GM12865 (cell line): ENCODE data around the gene SCYL2.
"Not testable (repeated sequence)": the region's sequence is repeated elsewhere in the genome, so short reads cannot be mapped to it uniquely, and the experiment has no call there.

ENCODE experiments used
- DNase-seq: peaks from one replicate; pipeline ENCODE4 v3.0.0; 2010; ENCODE audit warnings: low read depth
- H3K4me3 ChIP-seq: 2 replicates; pipeline ENCODE4 v1.5.1; 2011; ENCODE audit warnings: mild to moderate bottlenecking, low read depth, low read length, control low read depth
- TF ChIP-seq, protein P1 (sequence below): IDR thresholded peaks from 2 replicates; pipeline ENCODE4 v1.5.1; 2011; ENCODE audit warnings: low read length, control low read depth, low read depth, inconsistent platforms; ENCODE audit not compliant: insufficient read depth; ENCODE audit errors: missing control alignments

SCYL2 gene

DNA sequence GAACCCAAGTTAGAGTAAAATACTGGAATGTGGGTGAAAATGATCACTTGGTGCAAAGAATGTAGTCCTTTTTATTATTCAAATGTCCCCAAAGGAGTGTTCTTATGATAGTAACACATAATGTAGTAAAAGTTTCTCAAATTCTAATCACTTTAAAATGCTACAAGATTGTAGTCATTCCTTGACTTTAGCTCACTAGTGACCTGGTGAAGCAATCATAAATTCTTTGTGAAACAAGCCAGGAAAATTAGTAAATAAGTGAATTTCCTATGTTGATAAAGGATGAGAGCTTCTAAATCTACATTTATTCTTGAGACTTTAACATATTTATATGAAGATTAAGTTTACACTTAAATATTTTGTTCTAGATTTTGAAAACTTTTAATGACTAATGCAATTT is 59.2 kb downstream of the SCYL2 start:
- DNase-seq, result no peak
- TF ChIP-seq, protein P1, sequence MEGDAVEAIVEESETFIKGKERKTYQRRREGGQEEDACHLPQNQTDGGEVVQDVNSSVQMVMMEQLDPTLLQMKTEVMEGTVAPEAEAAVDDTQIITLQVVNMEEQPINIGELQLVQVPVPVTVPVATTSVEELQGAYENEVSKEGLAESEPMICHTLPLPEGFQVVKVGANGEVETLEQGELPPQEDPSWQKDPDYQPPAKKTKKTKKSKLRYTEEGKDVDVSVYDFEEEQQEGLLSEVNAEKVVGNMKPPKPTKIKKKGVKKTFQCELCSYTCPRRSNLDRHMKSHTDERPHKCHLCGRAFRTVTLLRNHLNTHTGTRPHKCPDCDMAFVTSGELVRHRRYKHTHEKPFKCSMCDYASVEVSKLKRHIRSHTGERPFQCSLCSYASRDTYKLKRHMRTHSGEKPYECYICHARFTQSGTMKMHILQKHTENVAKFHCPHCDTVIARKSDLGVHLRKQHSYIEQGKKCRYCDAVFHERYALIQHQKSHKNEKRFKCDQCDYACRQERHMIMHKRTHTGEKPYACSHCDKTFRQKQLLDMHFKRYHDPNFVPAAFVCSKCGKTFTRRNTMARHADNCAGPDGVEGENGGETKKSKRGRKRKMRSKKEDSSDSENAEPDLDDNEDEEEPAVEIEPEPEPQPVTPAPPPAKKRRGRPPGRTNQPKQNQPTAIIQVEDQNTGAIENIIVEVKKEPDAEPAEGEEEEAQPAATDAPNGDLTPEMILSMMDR, result no peak
- H3K4me3 ChIP-seq, result no peak overlapping the region

DNA sequence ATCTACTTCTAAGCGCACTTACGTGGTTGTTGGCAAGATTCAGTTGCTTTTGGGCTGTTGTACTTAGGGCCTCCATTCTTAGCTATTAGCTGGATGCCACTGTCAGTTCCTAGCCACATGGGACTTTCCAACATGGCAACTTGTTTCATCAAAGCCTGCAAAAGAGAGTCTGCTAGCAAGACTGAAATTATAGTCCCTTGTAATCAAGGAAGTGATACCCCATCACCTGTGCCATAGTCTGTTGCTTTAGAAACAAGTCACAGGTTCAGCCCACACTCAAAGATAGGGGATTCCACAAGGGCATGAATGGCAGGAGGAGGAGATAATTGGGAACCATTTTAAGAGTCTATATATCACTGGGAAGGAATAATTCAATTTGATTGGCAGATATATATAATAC is 62.8 kb downstream of the SCYL2 start:
- peak; percentile 82 for DNase-seq
- no peak overlapping the region for H3K4me3 ChIP-seq
- TF ChIP-seq, protein P1, result no peak

DNA sequence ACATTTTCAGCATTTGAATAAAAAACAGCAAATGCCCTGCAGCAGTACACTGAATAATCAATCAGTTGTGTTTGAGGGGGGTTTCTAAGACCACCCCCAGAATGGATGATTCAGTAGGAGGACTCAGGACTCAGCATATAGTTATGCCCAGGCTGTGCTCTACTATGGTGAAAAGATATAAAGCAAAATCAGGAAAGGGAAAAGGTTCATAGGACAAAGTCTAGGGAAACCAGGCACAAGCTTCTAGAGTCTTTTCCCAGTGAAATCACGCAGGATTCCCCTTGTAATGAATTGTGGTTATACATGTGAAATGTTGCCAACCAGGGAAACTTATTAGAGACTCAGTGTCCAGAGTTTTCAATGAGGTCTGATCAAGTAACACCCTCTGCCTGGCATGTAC is 64.9 kb downstream of the SCYL2 start:
- TF ChIP-seq, protein P1, result no peak
- no peak overlapping the region for H3K4me3 ChIP-seq
- no peak for DNase-seq

DNA sequence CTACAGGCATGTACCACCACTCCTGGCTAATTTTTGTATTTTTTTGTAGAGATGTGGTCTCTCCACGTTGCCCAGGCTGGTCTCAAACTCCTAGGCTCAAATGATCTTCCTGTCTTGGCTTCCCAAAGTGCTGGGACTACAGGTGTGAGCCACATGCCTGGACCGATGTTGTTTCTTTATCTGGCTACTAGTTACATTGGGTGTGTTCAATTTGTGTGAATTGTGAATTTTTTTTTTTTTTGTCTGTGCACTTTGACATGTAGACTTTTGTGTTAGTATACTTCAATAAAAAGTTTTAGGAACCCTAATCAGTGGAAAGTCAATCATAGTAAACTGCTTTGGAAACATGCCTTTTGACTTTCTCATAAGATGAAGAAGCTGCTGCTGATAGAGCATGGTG is 65.9 kb downstream of the SCYL2 start:
- no peak overlapping the region for H3K4me3 ChIP-seq
- no peak for DNase-seq

DNA sequence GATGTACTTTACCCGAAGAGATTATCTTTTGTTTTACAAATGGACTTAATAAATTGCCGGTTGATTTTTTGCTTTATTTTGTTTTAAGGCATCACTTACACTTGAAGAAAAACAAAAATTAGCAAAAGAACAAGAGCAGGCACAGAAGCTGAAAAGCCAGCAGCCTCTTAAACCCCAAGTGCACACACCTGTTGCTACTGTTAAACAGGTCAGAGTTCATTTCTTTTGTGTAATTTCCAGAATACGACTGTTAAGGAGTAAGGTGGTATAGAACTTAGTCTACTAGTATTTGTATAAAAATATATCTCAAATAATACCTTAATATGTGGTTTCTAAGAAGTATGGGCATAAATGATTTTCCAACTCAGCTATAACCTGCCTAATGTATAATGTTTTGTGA is 70.3 kb downstream of the SCYL2 start:
- DNase-seq, result no peak
- no peak overlapping the region for H3K4me3 ChIP-seq
- TF ChIP-seq, protein P1, result no peak

More for the DNA sequence above, 65.9 kb downstream of the SCYL2 start:
- TF ChIP-seq, protein P1, result no peak

DNA sequence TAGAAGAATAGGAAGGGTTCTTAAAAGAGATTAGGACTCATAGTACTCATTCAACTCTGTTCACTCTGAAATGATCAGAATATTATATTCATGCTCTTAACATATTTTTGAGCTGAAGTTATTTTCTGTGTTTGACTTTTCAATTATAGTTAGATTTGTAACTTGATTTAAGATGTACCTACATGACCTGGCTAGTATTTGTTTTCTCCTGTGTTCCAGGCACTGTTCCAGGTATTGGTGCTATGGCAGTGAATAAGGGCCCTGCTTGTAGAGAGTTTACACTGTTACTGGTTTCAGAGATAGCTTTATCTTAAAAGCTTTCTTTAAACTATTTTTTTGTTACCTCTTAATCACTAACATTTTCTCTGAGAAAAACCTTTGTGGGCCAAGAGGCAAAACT is 70.8 kb downstream of the SCYL2 start:
- TF ChIP-seq, protein P1, result no peak
- DNase-seq, result no peak
- H3K4me3 ChIP-seq, result no peak overlapping the region

DNA sequence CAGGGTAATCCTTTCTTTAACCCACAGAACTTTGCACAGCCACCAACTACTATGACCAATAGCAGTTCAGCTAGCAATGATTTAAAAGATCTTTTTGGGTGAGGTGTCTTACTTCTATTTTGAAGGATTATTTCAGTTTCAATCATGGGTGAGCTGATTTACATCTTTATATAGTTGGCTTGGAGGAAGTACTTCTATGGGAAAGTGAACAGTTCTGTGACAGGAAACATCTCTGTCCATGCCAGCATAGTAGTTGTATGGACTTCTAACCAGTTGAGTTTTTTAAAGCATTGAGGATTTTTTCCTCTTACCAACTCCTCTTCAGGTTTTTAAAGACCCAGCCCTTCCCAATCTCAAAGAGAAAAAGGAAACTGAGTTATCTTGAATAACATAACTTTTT is 72.1 kb downstream of the SCYL2 start:
- DNase-seq, result no peak
- TF ChIP-seq, protein P1, result no peak
- no peak overlapping the region for H3K4me3 ChIP-seq

DNA sequence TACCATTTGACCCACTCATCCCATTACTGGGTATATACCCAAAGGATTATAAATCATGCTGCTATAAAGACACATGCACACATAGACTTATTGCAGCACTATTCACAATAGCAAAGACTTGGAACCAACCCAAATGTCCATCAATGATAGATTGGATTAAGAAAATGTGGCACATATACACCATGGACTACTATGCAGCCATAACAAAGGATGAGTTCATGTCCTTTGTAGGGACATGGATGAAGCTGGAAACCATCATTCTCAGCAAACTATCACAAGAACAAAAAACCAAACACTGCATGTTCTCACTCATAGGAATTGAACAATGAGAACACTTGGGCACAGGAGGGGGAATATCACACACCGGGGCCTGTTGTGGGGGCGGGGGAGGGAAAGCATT is 75.9 kb downstream of the SCYL2 start:
- H3K4me3 ChIP-seq, DNase-seq: not testable (repeated sequence)

DNA sequence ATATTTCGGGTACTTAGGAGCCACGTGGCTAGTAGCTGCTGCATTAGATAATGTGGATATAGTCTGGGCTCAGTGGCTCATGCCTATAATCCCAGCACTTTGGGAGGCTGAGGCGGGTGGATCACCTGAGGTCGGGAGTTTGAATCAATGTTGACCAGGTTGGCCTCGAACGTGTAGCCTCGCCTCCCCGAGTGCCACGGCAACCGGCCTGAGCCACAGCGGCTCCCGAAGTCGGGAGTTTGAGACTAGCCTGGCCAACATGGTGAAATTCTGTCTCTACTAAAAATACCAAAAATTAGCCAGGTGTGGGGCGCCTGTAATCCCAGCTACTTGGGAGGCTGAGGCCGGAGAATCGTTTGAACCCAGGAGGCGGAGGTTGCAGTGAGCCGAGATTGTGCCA is 77.4 kb downstream of the SCYL2 start:
- not testable (repeated sequence) for H3K4me3 ChIP-seq, DNase-seq
